Measurements from ENCODE around the gene ELP2. TPM values are rescaled to one million over a fixed set of nuclear protein-coding genes. Genes with fewer than 3 reads are reported as not detected.

The ELP2 gene
- total and polyA plus RNA-seq, 8 donors = 35.1 to 73.3 (median 50.3) TPM

GRCh38 chr18:36169938-36170337 lies 40.2 kb downstream of the ELP2 start:
- TF ChIP-seq, protein P1, sequence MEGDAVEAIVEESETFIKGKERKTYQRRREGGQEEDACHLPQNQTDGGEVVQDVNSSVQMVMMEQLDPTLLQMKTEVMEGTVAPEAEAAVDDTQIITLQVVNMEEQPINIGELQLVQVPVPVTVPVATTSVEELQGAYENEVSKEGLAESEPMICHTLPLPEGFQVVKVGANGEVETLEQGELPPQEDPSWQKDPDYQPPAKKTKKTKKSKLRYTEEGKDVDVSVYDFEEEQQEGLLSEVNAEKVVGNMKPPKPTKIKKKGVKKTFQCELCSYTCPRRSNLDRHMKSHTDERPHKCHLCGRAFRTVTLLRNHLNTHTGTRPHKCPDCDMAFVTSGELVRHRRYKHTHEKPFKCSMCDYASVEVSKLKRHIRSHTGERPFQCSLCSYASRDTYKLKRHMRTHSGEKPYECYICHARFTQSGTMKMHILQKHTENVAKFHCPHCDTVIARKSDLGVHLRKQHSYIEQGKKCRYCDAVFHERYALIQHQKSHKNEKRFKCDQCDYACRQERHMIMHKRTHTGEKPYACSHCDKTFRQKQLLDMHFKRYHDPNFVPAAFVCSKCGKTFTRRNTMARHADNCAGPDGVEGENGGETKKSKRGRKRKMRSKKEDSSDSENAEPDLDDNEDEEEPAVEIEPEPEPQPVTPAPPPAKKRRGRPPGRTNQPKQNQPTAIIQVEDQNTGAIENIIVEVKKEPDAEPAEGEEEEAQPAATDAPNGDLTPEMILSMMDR (IDR thresholded peaks at IDR 0.05) = no peak
- Histone ChIP-seq H3K4me3 (no peak overlapping the region), H3K27ac (no peak overlapping the region), H3K4me1 (no peaks in the 10 kb centered on the region), H3K36me3 (peaks cover 2 to 47% (median 4%) of the 10 kb centered on the region in 3 donors), H3K27me3 (no peaks in the 10 kb centered on the region), H3K9me3 (no peaks in the 10 kb centered on the region)
- intact Hi-C loops (cut with DNase I) = no loop called here
- no peak for DNase-seq
- no peak for FAIRE-seq
- 89 to 93% methylated on average over 5 of the region's 5 CpGs for WGBS, 2 donors
- ATAC-seq = no peak

GRCh38 chr18:36175481-36175880 lies 45.8 kb downstream of the ELP2 start:
- FAIRE-seq (no peak), ATAC-seq (no peak), DNase-seq (no peak)
- no peaks in the 10 kb centered on the region for H3K9me3 ChIP-seq
- intact Hi-C loops (cut with DNase I) = no loop called here
- no peaks in the 10 kb centered on the region for H3K27me3 ChIP-seq
- no peaks in the 10 kb centered on the region for H3K4me1 ChIP-seq
- H3K27ac ChIP-seq = no peak overlapping the region
- peaks cover 0 to 48% (median 4%) of the 10 kb centered on the region in 3 donors for H3K36me3 ChIP-seq
- 81 to 100% methylated on average over 1 of the region's 1 CpG for WGBS, 2 donors
- TF ChIP-seq, protein P1 (IDR thresholded peaks at IDR 0.05) = no peak
- H3K4me3 ChIP-seq = no peak overlapping the region

- Histone ChIP-seq H3K9me3 (no peaks in the 10 kb centered on the region), H3K27me3 (no peaks in the 10 kb centered on the region), H3K27ac (no peak overlapping the region), H3K36me3 (peaks cover 0 to 41% (median 3%) of the 10 kb centered on the region in 3 donors), H3K4me1 (no peaks in the 10 kb centered on the region), H3K4me3 (no peak overlapping the region)
- ATAC-seq (no peak), DNase-seq (no peak), FAIRE-seq (no peak)
- TF ChIP-seq, protein P1 (IDR thresholded peaks at IDR 0.05) = no peak
- WGBS, 2 donors = 94 to 95% methylated on average over 2 of the region's 2 CpGs
- intact Hi-C loops (cut with DNase I) = no loop called here
Measured at GRCh38 chr18:36176177-36176584, 46.5 kb downstream of the ELP2 start.

- intact Hi-C loops (cut with DNase I) = no loop called here
- Histone ChIP-seq H3K9me3 (no peaks in the 10 kb centered on the region), H3K4me3 (no peak overlapping the region), H3K27me3 (no peaks in the 10 kb centered on the region), H3K36me3 (peaks cover 0 to 35% (median 0%) of the 10 kb centered on the region in 3 donors), H3K4me1 (no peaks in the 10 kb centered on the region), H3K27ac (no peak overlapping the region)
- no peak for ATAC-seq
- no peak for DNase-seq
- TF ChIP-seq, protein P1 (IDR thresholded peaks at IDR 0.05) = no peak
- 88 to 96% methylated on average over 9 of the region's 9 CpGs for WGBS, 2 donors
- FAIRE-seq = no peak
Measured at GRCh38 chr18:36176711-36177110, 47.0 kb downstream of the ELP2 start.

GRCh38 chr18:36177913-36178312 lies 48.2 kb downstream of the ELP2 start:
- ATAC-seq (no peak), DNase-seq (no peak), FAIRE-seq (no peak)
- Histone ChIP-seq H3K9me3 (no peaks in the 10 kb centered on the region), H3K4me3 (no peak overlapping the region), H3K27ac (no peak overlapping the region), H3K4me1 (no peaks in the 10 kb centered on the region), H3K27me3 (no peaks in the 10 kb centered on the region), H3K36me3 (peaks cover 0 to 28% (median 0%) of the 10 kb centered on the region in 3 donors)
- intact Hi-C loops (cut with DNase I) = no loop called here
- TF ChIP-seq, protein P1 (IDR thresholded peaks at IDR 0.05) = no peak
- 74 to 82% methylated on average over 3 of the region's 3 CpGs for whole genome bisulfite sequencing, 2 donors
